ENCODE results near the gene BCAS3. TPM values are rescaled to one million over a fixed set of nuclear protein-coding genes. Genes with fewer than 3 reads are reported as not detected.

BCAS3 gene
- total and polyA plus RNA-seq, 9 donors = 9.4 to 37.0 (median 21.6) TPM

DNA sequence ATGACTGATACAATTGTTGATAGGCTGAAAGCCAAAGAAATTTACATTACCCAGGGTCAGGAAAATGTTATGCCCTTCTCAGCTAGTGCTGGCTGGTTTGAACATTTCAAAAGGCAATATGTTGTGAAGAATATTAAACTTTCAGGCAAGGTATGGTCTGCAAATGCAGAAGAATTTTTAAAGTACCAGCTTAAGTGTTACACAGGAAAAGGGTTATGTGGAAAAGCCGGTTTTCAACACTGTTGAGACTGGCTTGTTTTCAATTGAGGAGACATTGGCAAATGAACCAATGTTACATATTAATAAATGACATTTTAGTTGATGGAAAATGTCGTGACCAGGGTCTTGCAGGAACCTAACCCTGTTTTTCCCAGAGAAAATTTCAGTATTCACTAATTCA lies 506.1 kb downstream of the BCAS3 start:
- intact Hi-C loops (cut with DNase I) = no loop called here
- WGBS, 3 donors = 88 to 93% (median 93%) methylated on average over 2 of the region's 2 CpGs
- Histone ChIP-seq H3K27ac (no peak overlapping the region), H3K36me3 (no peaks in the 10 kb centered on the region), H3K9me3 (no peaks in the 10 kb centered on the region), H3K4me3 (no peak overlapping the region), H3K27me3 (no peaks in the 10 kb centered on the region), H3K4me1 (ENCODE audit: insufficient read depth) (no peaks in the 10 kb centered on the region)
- DNase-seq = no peak
- TF ChIP-seq EP300 (IDR thresholded peaks at IDR 0.05) = no peak

DNA sequence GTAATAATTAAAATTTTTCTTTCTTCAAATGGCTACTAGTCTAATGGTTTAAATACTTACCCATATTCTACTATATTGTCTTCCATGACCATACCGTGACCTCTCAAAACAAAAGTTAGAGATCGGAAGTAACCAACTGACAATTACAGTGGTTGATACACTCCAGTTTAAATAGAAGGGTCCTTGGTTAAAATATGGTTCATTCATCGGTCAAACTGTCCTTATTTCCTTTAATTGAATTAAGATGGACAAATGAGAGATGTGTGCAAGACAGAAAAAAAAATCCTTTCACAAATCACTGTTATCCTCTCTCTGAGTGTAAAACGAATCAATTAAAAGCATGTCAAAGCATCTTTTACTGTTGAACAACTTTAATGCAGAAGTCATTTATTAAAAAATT lies 507.7 kb downstream of the BCAS3 start:
- Histone ChIP-seq H3K9me3 (no peaks in the 10 kb centered on the region), H3K27ac (no peak overlapping the region), H3K36me3 (no peaks in the 10 kb centered on the region), H3K27me3 (no peaks in the 10 kb centered on the region), H3K4me3 (no peak overlapping the region), H3K4me1 (ENCODE audit: insufficient read depth) (no peaks in the 10 kb centered on the region)
- TF ChIP-seq POLR2A (IDR thresholded peaks at IDR 0.05) = no peak
- TF ChIP-seq EP300 (IDR thresholded peaks at IDR 0.05) = no peak
- TF ChIP-seq, protein P1, sequence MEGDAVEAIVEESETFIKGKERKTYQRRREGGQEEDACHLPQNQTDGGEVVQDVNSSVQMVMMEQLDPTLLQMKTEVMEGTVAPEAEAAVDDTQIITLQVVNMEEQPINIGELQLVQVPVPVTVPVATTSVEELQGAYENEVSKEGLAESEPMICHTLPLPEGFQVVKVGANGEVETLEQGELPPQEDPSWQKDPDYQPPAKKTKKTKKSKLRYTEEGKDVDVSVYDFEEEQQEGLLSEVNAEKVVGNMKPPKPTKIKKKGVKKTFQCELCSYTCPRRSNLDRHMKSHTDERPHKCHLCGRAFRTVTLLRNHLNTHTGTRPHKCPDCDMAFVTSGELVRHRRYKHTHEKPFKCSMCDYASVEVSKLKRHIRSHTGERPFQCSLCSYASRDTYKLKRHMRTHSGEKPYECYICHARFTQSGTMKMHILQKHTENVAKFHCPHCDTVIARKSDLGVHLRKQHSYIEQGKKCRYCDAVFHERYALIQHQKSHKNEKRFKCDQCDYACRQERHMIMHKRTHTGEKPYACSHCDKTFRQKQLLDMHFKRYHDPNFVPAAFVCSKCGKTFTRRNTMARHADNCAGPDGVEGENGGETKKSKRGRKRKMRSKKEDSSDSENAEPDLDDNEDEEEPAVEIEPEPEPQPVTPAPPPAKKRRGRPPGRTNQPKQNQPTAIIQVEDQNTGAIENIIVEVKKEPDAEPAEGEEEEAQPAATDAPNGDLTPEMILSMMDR (IDR thresholded peaks at IDR 0.05) = no peak
- DNase-seq = no peak
- 95 to 96% (median 96%) methylated on average over 4 of the region's 4 CpGs for WGBS, 3 donors
- intact Hi-C loops (cut with DNase I) = no loop called here

DNA sequence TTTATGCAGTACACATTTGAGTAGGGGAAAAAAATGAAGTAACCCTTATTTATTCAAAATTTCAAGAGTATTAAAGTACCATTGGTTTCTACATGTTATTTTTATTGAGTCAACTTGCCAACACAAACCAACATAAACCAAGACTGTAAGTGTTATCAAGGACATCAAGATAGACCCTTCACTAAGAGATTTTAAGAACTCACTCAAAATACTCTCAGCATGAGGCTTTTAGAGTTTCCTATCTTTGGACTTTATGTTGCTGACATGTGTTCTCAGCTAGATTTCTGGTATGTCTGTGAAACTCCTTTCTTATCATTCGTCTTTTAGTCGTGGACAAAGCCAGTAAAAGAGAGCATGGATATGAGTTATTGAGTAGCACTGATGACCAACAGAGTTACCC lies 509.4 kb downstream of the BCAS3 start:
- H3K4me1 ChIP-seq (ENCODE audit: insufficient read depth) = no peaks in the 10 kb centered on the region
- 60 to 72% (median 67%) methylated on average over 2 of the region's 2 CpGs for WGBS, 3 donors
- H3K36me3 ChIP-seq = no peaks in the 10 kb centered on the region
- TF ChIP-seq, protein P1 (IDR thresholded peaks at IDR 0.05) = no peak
- no peak for TF ChIP-seq POLR2A (IDR thresholded peaks at IDR 0.05)
- TF ChIP-seq EP300 (IDR thresholded peaks at IDR 0.05) = no peak
- DNase-seq = no peak
- intact Hi-C loops (cut with DNase I) = no loop called here
- no peaks in the 10 kb centered on the region for H3K9me3 ChIP-seq
- H3K27me3 ChIP-seq = no peaks in the 10 kb centered on the region
- no peak overlapping the region for H3K4me3 ChIP-seq
- H3K27ac ChIP-seq = no peak overlapping the region

DNA sequence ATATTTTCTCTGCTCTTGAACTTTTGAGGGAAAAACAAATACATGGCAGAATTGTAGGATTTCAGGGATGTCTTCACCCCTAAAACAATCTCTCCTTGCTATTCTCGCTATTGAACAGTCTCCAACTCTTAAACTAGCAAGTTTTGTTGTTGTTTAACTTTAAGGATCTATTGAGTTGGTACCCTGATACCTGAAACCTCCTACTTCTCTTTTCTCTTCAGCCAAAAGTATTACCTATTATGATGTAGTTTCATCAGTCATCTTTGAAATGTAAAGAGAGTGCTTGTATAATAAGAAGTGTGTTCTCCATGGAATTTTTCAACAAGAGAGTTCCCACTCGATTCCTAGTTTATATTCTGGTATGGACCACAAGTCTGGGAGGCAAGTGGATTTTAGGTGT lies 510.4 kb downstream of the BCAS3 start:
- no peaks in the 10 kb centered on the region for H3K4me1 ChIP-seq (ENCODE audit: insufficient read depth)
- no peak overlapping the region for H3K4me3 ChIP-seq
- H3K36me3 ChIP-seq = no peaks in the 10 kb centered on the region
- H3K9me3 ChIP-seq = no peaks in the 10 kb centered on the region
- DNase-seq = no peak
- intact Hi-C loops (cut with DNase I) = no loop called here
- H3K27ac ChIP-seq = no peak overlapping the region
- H3K27me3 ChIP-seq = no peaks in the 10 kb centered on the region
- 92 to 99% (median 93%) methylated on average over 2 of the region's 2 CpGs for WGBS, 3 donors
- TF ChIP-seq, protein P1 (IDR thresholded peaks at IDR 0.05) = no peak
- TF ChIP-seq POLR2A (IDR thresholded peaks at IDR 0.05) = no peak
- TF ChIP-seq EP300 (IDR thresholded peaks at IDR 0.05) = no peak

- no peaks in the 10 kb centered on the region for H3K9me3 ChIP-seq
- 96 to 99% (median 98%) methylated on average over 4 of the region's 4 CpGs for WGBS, 3 donors
- no peaks in the 10 kb centered on the region for H3K27me3 ChIP-seq
- TF ChIP-seq, protein P1 (IDR thresholded peaks at IDR 0.05) = no peak
- TF ChIP-seq EP300 (IDR thresholded peaks at IDR 0.05) (no peak), POLR2A (IDR thresholded peaks at IDR 0.05) (no peak)
- no peaks in the 10 kb centered on the region for H3K4me1 ChIP-seq (ENCODE audit: insufficient read depth)
- no peak overlapping the region for H3K27ac ChIP-seq
- no peaks in the 10 kb centered on the region for H3K36me3 ChIP-seq
- intact Hi-C loops (cut with DNase I) = no loop called here
- no peak for DNase-seq
- H3K4me3 ChIP-seq = no peak overlapping the region
Observed at GRCh38 chr17:61189968-61190367, 512.3 kb downstream of the BCAS3 start.

Measured in ovary (tissue), 9 donors.